Endothelial cell (in vitro differentiated cells): ENCODE data around the gene ERCC6L2. TPM values are rescaled to one million over a fixed set of nuclear protein-coding genes. Genes with fewer than 3 reads are reported as not detected.

Source experiments
- DNase-seq: peaks from one replicate; pipeline ENCODE4 v3.0.0; 2021; ENCODE audit warnings: low spot score
- H3K27ac Mint-ChIP-seq: one replicate; pipeline ENCODE4 v1.8.0; 2021; ENCODE audit warnings: mixed read lengths, inconsistent platforms; ENCODE audit not compliant: unreplicated experiment
- H3K27me3 Mint-ChIP-seq: one replicate; pipeline ENCODE4 v1.8.0; 2021; ENCODE audit warnings: mild to moderate bottlenecking, moderate library complexity, mixed read lengths, inconsistent platforms; ENCODE audit not compliant: unreplicated experiment
- H3K36me3 Mint-ChIP-seq: one replicate; pipeline ENCODE4 v1.8.0; 2021; ENCODE audit warnings: mild to moderate bottlenecking, low read depth, mixed read lengths, inconsistent platforms; ENCODE audit not compliant: unreplicated experiment
- H3K4me1 Mint-ChIP-seq: one replicate; pipeline ENCODE4 v1.8.0; 2021; ENCODE audit warnings: mild to moderate bottlenecking, mixed read lengths, inconsistent platforms; ENCODE audit not compliant: unreplicated experiment
- H3K4me3 Mint-ChIP-seq: one replicate; pipeline ENCODE4 v1.8.0; 2021; ENCODE audit warnings: mild to moderate bottlenecking, mixed read lengths, inconsistent platforms; ENCODE audit not compliant: unreplicated experiment
- H3K9me3 Mint-ChIP-seq: one replicate; pipeline ENCODE4 v1.8.0; 2021; ENCODE audit warnings: mixed read lengths, inconsistent platforms; ENCODE audit not compliant: unreplicated experiment
- CTCF ChIP-seq: fragments of 200-600 bp; sonication (generic); IDR thresholded peaks from one replicate; pipeline ENCODE4 v1.5.0; 2021; ENCODE audit warnings: antibody characterized with exemption; ENCODE audit not compliant: unreplicated experiment
- total RNA-seq: library from RNA; stranded (reverse); fragmentation: NEBNext Ultra II Directional; extraction: Animal tissue kit (Norgen Biotek cat#: 25700); gene quantifications from one replicate; pipeline ENCODE4 v1.2.1, GENCODE V29; 2021; ENCODE audit not compliant: unreplicated experiment

ERCC6L2 gene
- total RNA-seq, 1 donor from 2014 or later = 40.5 TPM

- TF ChIP-seq CTCF = no peak
- H3K27me3 Mint-ChIP-seq = no peaks in the 10 kb centered on the region
Observed at GRCh38 chr9:95912773-95913172, 37.3 kb downstream of the ERCC6L2 start.

GRCh38 chr9:95920017-95920416 is 44.5 kb downstream of the ERCC6L2 start:
- no peak overlapping the region for H3K27ac Mint-ChIP-seq
- no peak overlapping the region for H3K4me3 Mint-ChIP-seq
- no peak for DNase-seq
- no peaks in the 10 kb centered on the region for H3K9me3 Mint-ChIP-seq
- no peaks in the 10 kb centered on the region for H3K27me3 Mint-ChIP-seq
- peaks cover 19% of the 10 kb centered on the region for H3K36me3 Mint-ChIP-seq
- no peak for TF ChIP-seq CTCF
- no peaks in the 10 kb centered on the region for H3K4me1 Mint-ChIP-seq

More at GRCh38 chr9:95912773-95913172, 37.3 kb downstream of the ERCC6L2 start:
- H3K4me3 Mint-ChIP-seq = no peak overlapping the region
- H3K9me3 Mint-ChIP-seq = no peaks in the 10 kb centered on the region
- DNase-seq = no peak
- H3K27ac Mint-ChIP-seq = no peak overlapping the region
- no peaks in the 10 kb centered on the region for H3K36me3 Mint-ChIP-seq
- no peaks in the 10 kb centered on the region for H3K4me1 Mint-ChIP-seq

- peaks cover 19% of the 10 kb centered on the region for H3K36me3 Mint-ChIP-seq
- no peaks in the 10 kb centered on the region for H3K27me3 Mint-ChIP-seq
- DNase-seq = no peak
Observed at GRCh38 chr9:95923794-95924193, 48.3 kb downstream of the ERCC6L2 start.

GRCh38 chr9:95924987-95925386 is 49.5 kb downstream of the ERCC6L2 start:
- peaks cover 15% of the 10 kb centered on the region for H3K36me3 Mint-ChIP-seq
- no peak overlapping the region for H3K4me3 Mint-ChIP-seq

More at GRCh38 chr9:95923794-95924193, 48.3 kb downstream of the ERCC6L2 start:
- TF ChIP-seq CTCF = no peak
- H3K9me3 Mint-ChIP-seq = no peaks in the 10 kb centered on the region
- no peaks in the 10 kb centered on the region for H3K4me1 Mint-ChIP-seq
- no peak overlapping the region for H3K27ac Mint-ChIP-seq
- H3K4me3 Mint-ChIP-seq = no peak overlapping the region

More at GRCh38 chr9:95924987-95925386, 49.5 kb downstream of the ERCC6L2 start:
- Mint-ChIP-seq H3K9me3 (no peaks in the 10 kb centered on the region), H3K27ac (no peak overlapping the region), H3K4me1 (no peaks in the 10 kb centered on the region), H3K27me3 (no peaks in the 10 kb centered on the region)
- no peak for TF ChIP-seq CTCF
- no peak for DNase-seq
